Mesodermal cell (in vitro differentiated cells): ENCODE data around the gene PLA2G12B.
"Not testable (repeated sequence)": the region's sequence is repeated elsewhere in the genome, so short reads cannot be mapped to it uniquely, and the experiment has no call there.

ENCODE experiments used
- H3K27ac ChIP-seq: 2 replicates; pipeline ENCODE4 v1.7.0; 2013; ENCODE audit warnings: mild to moderate bottlenecking, low read depth, low read length, moderate library complexity; ENCODE audit not compliant: severe bottlenecking
- H3K36me3 ChIP-seq: 2 replicates; pipeline ENCODE4 v1.7.1; 2013; ENCODE audit warnings: mild to moderate bottlenecking, low read length, moderate library complexity; ENCODE audit not compliant: control insufficient read depth, insufficient read depth
- H3K4me1 ChIP-seq: one replicate; pipeline ENCODE4 v1.7.1; 2013; ENCODE audit warnings: mild to moderate bottlenecking, low read length; ENCODE audit not compliant: insufficient read depth, control insufficient read depth, poor library complexity, severe bottlenecking
- H3K4me3 ChIP-seq: 2 replicates; pipeline ENCODE4 v1.7.0; 2013; ENCODE audit warnings: low read length, control low read depth, mild to moderate bottlenecking; ENCODE audit not compliant: insufficient read depth, poor library complexity, severe bottlenecking; ENCODE audit errors: extremely low read depth
- H3K9me3 ChIP-seq: 2 replicates; pipeline ENCODE4 v1.7.1; 2013; ENCODE audit warnings: mild to moderate bottlenecking, low read length, moderate library complexity; ENCODE audit not compliant: control insufficient read depth
- WGBS, 2 experiments: methylation state at CpG; one replicate each; pipeline ENCODE4 v1.1.5; 2013; ENCODE audit warnings: missing lambda C conversion rate in 2 of 2; ENCODE audit not compliant: insufficient coverage in 2 of 2; 5-methylcytosine and 5-hydroxymethylcytosine counted together

PLA2G12B gene

DNA sequence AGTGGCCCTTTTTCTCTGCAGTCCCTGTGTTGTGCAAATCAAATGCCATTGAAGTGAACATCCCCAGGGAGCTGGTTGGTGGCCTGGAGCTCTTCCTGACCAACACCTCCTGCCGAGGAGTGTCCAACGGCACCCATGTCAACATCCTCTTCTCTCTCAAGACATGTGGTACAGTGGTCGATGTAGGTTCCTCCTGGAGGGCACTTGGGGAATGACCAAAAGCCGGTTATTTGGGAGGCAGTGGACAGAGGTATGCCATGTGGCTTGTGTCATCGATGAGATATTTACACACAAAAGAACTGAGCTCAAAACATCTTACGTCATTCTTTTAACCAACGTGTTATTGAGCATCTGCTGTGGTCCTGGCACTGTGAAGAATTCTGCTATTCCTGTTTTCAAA, 41.3 kb downstream of the PLA2G12B start:
- no peaks in the 10 kb centered on the region for H3K4me1 ChIP-seq
- H3K9me3 ChIP-seq, result no peaks in the 10 kb centered on the region
- H3K36me3 ChIP-seq, result no peaks in the 10 kb centered on the region
- H3K27ac ChIP-seq, result no peak overlapping the region
- H3K4me3 ChIP-seq, result no peak overlapping the region
- WGBS, 2 experiments, result 82 to 90% methylated on average over 3 to 6 of the region's 7 CpGs

DNA sequence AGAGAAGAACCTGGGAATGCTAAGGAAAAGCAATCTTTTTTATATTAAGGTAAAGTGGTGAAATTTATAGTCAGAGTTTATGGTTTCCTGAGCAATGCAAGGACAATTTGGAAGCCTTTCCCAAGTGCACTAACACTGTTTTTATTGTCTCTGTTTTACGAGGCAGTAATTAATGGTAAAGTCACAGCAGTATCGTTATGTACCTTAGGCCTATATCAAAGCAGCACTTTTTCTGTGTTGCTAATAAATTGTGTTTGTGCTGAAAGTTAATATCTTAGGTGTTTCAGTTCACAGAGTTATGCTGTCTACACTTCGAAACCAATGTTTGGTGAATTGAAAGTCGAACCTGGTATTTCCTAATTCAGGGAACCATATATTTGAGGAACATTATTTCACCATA, 41.9 kb downstream of the PLA2G12B start:
- no peaks in the 10 kb centered on the region for H3K9me3 ChIP-seq
- 93 to 94% methylated on average over 3 of the region's 4 CpGs for WGBS, 2 experiments
- no peaks in the 10 kb centered on the region for H3K4me1 ChIP-seq
- no peak overlapping the region for H3K27ac ChIP-seq
- no peaks in the 10 kb centered on the region for H3K36me3 ChIP-seq
- H3K4me3 ChIP-seq, result no peak overlapping the region

DNA sequence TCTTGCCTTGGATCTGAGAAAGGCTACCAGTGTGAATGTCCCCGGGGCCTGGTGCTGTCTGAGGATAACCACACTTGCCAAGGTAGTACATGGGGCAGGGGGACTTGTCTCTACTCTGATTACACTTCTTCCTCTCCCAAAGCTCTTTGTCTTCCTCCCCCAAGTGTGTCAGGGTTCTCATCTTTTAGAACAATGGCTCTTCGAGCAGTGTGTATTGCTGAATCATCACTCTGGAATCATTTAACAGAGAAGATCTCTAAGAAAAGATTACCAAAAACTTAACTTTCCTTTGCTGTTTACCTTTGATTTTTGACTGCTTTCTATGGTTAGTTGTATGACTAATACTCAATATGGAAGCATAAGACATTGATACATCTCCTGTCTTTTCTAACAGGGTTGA, 42.8 kb downstream of the PLA2G12B start:
- no peak overlapping the region for H3K27ac ChIP-seq
- no peaks in the 10 kb centered on the region for H3K36me3 ChIP-seq
- 83 to 100% methylated on average over 1 of the region's 2 CpGs for WGBS, 2 experiments
- no peak overlapping the region for H3K4me3 ChIP-seq
- no peaks in the 10 kb centered on the region for H3K4me1 ChIP-seq
- H3K9me3 ChIP-seq, result no peaks in the 10 kb centered on the region

DNA sequence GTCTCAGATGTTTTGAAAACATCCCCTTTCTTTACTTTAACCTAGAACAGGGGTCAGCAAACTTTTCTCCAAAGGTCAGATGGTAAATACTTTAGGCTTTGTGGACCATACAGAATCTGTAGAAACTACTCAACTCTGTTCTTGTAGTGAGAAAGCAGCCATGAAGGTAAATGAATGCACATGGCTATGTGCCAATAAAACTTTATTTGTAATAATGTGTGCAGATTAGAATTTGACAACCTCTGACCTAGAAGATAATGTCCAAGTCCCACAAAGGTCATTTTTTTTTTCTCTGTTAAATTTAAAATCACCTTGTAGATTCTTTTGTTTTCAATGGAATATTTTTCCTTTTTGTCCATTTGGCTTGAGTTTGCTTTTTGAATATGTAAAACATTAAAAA, 43.9 kb downstream of the PLA2G12B start:
- H3K36me3 ChIP-seq, result no peaks in the 10 kb centered on the region

DNA sequence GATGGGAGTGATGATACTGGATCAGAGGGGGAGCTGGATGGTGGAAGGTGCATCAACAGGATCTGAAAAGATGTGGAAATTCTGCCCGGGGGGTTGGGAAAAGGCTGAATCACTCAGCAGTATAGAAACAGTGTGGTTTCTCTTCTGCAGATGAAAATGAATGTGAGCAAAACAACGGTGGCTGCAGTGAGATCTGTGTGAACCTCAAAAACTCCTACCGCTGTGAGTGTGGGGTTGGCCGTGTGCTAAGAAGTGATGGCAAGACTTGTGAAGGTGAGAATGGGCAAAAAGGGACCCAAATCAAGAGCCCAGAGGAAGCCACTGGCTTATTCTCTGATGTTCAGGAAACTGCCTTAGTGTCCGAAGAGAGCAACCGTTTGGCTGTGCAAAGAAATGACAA, 48.2 kb downstream of the PLA2G12B start:
- WGBS, 2 experiments, result 93 to 94% methylated on average over 6 of the region's 6 CpGs
- Histone ChIP-seq H3K4me1 (no peaks in the 10 kb centered on the region), H3K4me3 (no peak overlapping the region), H3K36me3 (no peaks in the 10 kb centered on the region), H3K27ac (no peak overlapping the region), H3K9me3 (no peaks in the 10 kb centered on the region)

More for the DNA sequence above, 43.9 kb downstream of the PLA2G12B start:
- H3K9me3 ChIP-seq, result no peaks in the 10 kb centered on the region
- no peak overlapping the region for H3K27ac ChIP-seq
- H3K4me1 ChIP-seq, result no peaks in the 10 kb centered on the region
- no peak overlapping the region for H3K4me3 ChIP-seq

DNA sequence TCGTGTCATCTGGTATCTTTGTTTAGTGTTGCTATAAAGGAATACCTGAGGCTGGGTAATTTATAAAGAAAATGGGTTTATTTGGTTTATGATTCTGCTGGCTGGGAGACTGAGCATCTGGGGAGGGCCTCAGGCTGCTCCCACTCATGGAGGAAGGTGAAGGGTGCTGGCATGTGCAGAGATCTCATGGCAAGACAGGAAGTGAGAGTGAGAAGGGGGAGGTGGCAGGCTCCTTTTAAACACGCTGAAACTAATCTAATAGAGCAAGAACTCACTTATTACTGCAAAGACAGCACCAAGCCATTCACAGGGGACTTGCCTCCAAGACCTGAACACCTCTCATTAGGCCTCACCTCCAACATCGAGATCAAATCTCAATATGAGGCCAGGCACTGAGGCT, 49.8 kb downstream of the PLA2G12B start:
- no peaks in the 10 kb centered on the region for H3K4me1 ChIP-seq
- H3K36me3 ChIP-seq, result no peaks in the 10 kb centered on the region
- H3K4me3 ChIP-seq, result no peak overlapping the region
- WGBS, 2 experiments, result 87 to 100% methylated on average over 2 of the region's 3 CpGs
- H3K27ac ChIP-seq, result no peak overlapping the region
- no peaks in the 10 kb centered on the region for H3K9me3 ChIP-seq

DNA sequence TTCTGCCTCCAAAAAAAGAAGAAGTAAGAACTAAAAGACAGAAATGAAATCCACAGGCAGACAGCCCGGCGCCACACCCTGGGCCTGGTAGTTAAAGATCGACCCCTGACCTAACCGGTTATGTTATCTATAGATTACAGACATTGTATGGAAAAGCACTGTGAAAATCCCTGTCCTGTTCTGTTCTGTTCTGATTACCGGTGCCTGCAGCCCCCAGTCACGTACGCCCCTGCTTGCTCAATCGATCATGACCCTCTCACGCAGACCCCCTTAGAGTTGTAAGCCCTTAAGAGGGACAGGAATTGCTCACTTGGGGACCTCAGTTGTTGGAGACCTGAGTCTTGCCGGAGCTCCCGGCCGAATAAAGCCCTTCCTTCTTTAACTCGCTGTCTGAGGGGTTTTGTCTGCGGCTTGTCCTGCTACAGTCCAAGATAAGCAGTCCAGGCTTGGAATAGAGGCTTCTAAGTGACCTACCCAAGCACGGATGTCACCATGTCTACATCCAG, 50.6 kb downstream of the PLA2G12B start:
- H3K4me1 ChIP-seq, H3K9me3 ChIP-seq, H3K4me3 ChIP-seq, H3K36me3 ChIP-seq, H3K27ac ChIP-seq: not testable (repeated sequence)
- 95 to 98% methylated on average over 6 to 12 of the region's 15 CpGs for WGBS, 2 experiments

DNA sequence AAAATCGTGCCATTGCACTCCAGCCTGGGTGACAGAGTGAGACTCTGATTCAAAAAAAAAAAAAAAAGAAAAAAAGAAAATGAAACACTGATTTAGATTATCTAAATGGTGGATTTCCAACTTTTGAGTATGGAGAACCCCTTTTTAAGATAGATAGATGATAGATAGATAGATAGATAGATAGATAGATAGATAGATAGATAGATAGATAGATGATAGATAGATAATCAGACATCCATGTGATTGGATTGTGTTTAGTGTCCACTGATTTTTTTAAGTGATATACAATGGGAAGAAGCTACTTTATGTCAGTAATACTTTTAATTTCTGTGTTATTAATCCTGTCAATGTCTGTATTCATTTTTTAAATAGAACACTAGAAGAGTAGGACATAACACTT, 55.1 kb downstream of the PLA2G12B start:
- Histone ChIP-seq H3K27ac (no peak overlapping the region), H3K9me3 (no peaks in the 10 kb centered on the region), H3K4me3 (no peak overlapping the region), H3K4me1 (no peaks in the 10 kb centered on the region), H3K36me3 (no peaks in the 10 kb centered on the region)
- 60 to 100% methylated on average over 1 of the region's 1 CpG for WGBS, 2 experiments

DNA sequence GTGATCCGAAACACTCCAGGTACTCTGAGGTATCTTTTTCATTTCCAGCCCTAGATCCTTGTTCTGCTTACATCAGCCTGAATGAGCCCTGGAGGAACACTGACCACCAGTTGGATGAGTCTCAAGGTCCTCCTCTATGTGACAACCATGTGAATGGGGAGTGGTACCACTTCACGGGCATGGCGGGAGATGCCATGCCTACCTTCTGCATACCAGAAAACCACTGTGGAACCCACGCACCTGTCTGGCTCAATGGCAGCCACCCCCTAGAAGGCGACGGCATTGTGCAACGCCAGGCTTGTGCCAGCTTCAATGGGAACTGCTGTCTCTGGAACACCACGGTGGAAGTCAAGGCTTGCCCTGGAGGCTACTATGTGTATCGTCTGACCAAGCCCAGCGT, 56.0 kb downstream of the PLA2G12B start:
- no peaks in the 10 kb centered on the region for H3K4me1 ChIP-seq
- no peak overlapping the region for H3K4me3 ChIP-seq
- H3K9me3 ChIP-seq, result no peaks in the 10 kb centered on the region
- H3K27ac ChIP-seq, result no peak overlapping the region
- WGBS, 2 experiments, result 92 to 93% methylated on average over 7 to 8 of the region's 10 CpGs
- H3K36me3 ChIP-seq, result no peaks in the 10 kb centered on the region

DNA sequence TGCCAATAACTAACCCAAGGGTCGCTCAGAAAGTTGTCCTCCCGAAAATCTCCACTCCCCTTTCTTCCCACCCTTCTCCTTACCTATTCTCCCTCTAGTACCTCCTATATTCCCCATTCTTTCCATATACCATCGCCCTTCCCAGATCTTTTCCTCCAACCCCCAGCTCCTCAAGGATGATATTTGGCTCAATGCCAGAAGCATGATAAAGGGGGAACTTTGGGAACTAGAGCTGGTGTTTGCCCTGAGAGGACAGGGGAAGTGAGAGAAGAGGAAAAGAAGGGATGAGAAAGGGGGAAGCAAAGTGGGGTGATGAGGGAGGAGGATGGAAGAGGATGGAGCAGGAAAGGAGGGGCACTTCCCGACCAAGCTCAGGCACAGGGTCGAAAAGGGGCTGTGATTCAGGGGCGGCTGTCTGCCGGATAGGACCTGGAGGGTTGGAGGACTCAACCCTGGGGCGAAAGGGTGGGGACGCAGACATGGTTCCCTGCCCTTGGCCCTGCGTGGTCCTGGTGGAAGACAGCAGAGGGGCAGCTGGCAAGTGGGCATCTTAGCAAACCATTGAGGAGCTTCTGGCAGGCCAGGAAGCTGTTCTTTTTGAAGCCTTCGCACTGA, 59.3 kb downstream of the PLA2G12B start:
- no peak overlapping the region for H3K4me3 ChIP-seq
- no peaks in the 10 kb centered on the region for H3K9me3 ChIP-seq
- H3K27ac ChIP-seq, result no peak overlapping the region
- 89 to 91% methylated on average over 9 to 10 of the region's 11 CpGs for WGBS, 2 experiments
- H3K36me3 ChIP-seq, result no peaks in the 10 kb centered on the region
- no peaks in the 10 kb centered on the region for H3K4me1 ChIP-seq

DNA sequence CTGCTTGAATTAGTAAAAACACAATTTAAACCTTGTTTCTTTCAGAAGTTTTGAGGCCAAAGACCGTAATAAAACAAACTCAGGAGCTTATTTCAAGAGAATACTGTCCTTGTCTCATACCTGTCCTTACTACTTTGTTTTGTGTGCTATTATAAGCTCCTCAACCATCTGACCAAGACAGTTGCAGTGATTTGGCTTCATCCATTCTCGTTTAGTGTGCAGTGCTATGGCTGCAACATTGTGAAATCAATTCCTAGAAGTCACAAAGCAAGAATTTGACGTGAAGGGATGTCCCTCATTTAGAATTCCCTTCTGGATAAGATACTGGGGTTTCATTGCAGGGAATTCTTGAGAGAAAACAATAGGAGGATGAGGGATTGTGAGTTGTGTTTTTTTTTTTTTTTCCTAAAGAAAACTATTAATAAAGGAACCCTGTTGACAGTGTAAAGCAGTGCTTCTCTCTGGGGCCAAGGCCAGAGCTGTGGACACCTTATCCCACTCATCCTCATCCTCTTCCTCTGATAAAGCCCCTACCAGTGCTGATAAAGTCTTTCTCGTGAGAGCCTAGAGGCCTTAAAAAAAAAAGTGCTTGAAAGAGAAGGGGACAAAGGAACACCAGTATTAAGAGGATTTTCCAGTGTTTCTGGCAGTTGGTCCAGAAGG, 61.3 kb downstream of the PLA2G12B start, which contains the start of gene OIT3:
OIT3 (plus strand) TSS at position 604 of the 663 bp plus-strand sequence. CDS start 60 bp downstream, outside the sequence.
- Histone ChIP-seq H3K4me3 (no peak within 1 kb of the TSS), H3K4me1 (no peaks in the 10 kb centered on the region)
- WGBS, 2 experiments, result 87 to 89% methylated on average over 3 to 4 of the region's 4 CpGs

More for the DNA sequence above, 61.3 kb downstream of the PLA2G12B start, which contains the start of gene OIT3:
- Histone ChIP-seq H3K27ac (no peak within 1 kb of the TSS), H3K36me3 (peaks cover 4% of the 10 kb centered on the region), H3K9me3 (no peaks in the 10 kb centered on the region)
